Measurements from ENCODE around the gene ADGRV1.
"Not testable (repeated sequence)": the region's sequence is repeated elsewhere in the genome, so short reads cannot be mapped to it uniquely, and the experiment has no call there.

ADGRV1 gene

DNA sequence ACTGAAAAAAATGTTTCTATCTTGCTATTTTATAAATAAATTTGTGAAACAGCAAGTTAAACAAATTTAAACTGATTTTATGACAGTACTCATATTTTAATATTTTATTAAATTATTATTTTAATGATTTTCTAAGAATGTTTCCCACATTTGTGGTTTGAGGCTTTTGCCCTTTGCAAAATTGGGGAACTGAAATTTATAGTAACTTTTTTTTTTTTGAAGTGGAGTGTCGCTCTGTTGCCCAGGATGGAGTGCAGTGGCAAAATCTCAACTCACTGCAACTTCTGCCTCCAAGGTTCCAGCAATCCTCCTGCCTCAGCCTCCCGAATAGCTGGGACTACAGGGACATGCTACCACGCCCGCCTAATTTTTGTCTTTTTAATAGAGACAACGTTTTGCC is 7.2 kb upstream of the ADGRV1 start:
- DNase-seq (ENCODE audit: low spot score), result no peak

DNA sequence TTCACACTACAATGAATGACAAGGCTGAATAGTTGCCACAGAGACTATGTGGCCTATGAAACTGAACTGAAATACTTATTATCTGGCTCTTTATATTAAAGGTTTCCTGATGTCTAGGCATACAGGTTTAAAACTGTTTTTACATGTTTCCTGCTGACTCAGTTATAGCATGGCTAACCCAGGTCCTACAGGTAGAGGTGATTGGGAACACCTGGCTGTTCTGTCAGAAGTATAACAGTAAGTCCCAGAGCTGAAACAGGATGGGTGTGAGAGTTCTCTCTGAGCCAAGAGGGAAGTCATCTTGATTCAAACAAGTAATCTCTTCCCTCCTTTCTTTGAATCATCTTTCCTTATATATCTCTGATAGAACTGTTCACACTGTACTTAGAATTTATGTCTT is 4.9 kb upstream of the ADGRV1 start:
- DNase-seq (ENCODE audit: low spot score), result no peak

DNA sequence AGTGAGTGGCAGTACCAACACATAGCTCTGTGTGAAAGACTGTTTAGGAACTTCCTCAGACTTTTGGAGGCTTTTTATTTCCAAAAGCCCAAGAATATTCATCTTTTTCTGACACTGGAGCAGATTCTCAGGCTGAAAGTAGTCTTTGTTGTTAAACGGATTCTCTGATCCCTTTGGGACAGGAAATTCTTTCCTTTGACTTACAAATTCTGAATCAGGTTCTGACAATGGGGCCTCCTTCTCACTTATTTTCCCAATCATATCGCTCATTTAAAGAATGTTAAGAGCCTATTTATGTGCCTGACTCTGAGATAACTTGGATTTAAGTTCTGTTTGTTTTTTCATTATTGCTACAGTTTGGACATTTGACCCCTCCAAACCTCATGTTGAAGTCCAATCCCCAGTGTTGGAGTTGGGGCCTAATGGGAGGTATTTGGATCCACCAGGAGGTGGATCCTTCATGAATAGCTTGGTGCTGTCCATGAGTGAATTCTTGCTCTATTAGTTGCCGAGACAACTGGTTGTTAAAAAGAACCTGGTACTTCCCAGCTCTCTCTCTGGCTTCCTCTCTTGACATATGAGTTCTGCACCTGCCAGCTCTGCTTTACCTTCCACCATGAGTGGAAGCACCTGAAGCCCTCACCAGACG is 4.1 kb upstream of the ADGRV1 start:
- DNase-seq (ENCODE audit: low spot score), result no peak

DNA sequence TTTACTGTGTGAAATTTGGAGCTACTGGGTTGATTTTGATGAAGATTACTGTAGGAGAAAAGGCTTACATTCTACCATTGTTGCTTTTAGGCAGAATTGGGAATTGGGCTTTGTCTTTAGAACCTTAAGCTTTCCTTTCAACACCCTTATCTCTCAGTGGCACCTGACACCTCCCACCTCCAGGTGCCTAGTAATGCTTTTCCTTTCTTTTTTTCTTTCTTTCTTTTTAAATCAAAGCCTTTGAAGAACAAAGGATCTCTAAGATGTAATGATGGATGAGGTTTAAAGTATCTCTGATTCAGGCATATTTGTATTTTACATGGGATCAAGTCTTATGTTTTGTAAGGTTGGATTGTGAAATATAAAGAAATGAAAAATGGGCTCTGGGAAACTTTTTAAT is 2.9 kb upstream of the ADGRV1 start:
- no peak for DNase-seq (ENCODE audit: low spot score)

GRCh38 chr5:90557391-90557790 is 1.2 kb upstream of the ADGRV1 start:
- DNase-seq (ENCODE audit: low spot score), result no peak

- no peak for DNase-seq (ENCODE audit: low spot score)
Observed at GRCh38 chr5:90557871-90558270, 726 bp upstream of the ADGRV1 start.

GRCh38 chr5:90560771-90561170 is 2.2 kb downstream of the ADGRV1 start:
- DNase-seq (ENCODE audit: low spot score), result no peak

GRCh38 chr5:90561766-90562165 is 3.2 kb downstream of the ADGRV1 start:
- DNase-seq (ENCODE audit: low spot score), result no peak

- DNase-seq (ENCODE audit: low spot score), result no peak
Observed at GRCh38 chr5:90562341-90562740, 3.7 kb downstream of the ADGRV1 start.

DNA sequence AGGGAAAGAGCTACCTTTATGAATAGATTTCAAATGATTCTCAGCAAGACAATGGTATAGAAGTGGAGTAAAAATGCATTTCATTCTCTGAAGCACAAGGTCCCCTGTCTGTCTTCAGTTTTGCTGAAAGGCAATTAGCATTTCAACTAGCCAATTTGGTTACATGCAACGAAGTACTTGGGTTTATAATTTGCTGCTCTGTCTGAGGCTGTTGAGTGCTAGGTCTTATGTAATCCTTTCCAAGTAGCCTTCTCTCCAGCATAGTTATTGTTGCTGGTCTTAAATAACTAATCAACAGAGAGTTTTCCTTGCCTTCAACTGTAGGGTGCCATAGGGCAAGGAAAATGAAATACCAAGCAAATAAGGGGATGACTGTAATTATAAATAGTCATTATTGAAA is 4.5 kb downstream of the ADGRV1 start:
- no peak for DNase-seq (ENCODE audit: low spot score)

DNA sequence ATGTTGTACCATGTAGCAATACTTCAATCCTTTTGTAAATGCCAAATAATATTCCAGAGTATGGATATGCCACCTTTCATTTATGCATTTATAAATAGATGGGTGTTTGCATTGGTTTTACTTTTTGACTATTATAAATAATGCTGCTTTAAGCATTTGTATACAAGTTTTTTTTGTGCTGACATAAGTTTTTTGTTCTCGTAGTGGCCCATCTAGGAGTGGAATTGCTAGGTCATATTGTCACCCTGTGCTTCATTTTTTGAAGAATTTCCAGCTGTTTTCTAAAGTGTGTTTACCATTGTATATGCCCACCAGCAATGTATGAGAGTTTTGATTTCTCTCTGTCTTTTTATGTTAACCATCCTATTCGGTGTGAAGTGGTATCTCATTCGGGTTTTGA is 6.9 kb downstream of the ADGRV1 start:
- DNase-seq (ENCODE audit: low spot score), result no peak

DNA sequence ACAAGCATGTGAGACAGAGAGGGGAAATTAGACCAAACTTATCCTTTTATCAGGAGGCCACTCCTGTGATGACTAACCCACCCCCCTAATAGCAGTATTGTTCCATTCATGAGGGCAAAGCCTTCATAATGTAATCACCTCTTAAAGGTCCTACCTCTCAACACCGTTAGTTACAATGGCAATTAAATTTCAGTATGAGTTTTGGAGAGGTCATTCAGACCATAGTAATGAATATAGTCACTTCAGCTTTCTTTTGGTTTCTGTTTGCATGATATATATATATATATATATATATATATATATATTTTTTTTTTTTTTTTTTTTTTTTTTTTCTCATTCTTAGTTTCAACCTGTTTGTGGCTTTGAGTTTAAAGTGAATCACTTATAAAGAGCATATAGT is 10.5 kb downstream of the ADGRV1 start:
- DNase-seq (ENCODE audit: low spot score), result no peak

GRCh38 chr5:90570034-90570433 is 11.4 kb downstream of the ADGRV1 start:
- DNase-seq (ENCODE audit: low spot score), result no peak

- no peak for DNase-seq (ENCODE audit: low spot score)
Observed at GRCh38 chr5:90571147-90571773, 12.7 kb downstream of the ADGRV1 start.

- no peak for DNase-seq (ENCODE audit: low spot score)
Observed at GRCh38 chr5:90575712-90576111, 17.1 kb downstream of the ADGRV1 start.

- not testable (repeated sequence) for DNase-seq (ENCODE audit: low spot score)
Observed at GRCh38 chr5:90576566-90576965, 18.0 kb downstream of the ADGRV1 start.

- not testable (repeated sequence) for DNase-seq (ENCODE audit: low spot score)
Observed at GRCh38 chr5:90579905-90580304, 21.3 kb downstream of the ADGRV1 start.

DNA sequence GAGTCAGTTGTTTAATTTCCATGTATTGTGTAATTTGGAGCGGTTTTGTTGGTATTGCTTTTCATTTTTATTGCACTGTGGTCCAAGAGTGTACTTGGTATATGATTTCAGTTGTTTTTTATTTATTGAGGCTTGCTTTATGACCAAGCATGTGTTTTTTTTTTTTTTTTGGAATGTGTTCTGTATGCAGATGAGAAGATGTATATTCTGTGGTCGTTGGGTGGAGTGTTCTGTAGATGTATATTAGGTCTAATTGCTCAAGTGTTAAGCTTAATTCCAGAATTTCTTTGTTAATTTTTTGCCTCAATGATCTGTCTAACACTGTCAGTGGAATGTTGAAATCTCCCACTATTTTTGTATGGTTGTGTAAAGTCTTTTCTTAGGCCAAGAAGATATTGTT is 23.4 kb downstream of the ADGRV1 start:
- no peak for DNase-seq (ENCODE audit: low spot score)

GRCh38 chr5:90585337-90585986 is 26.9 kb downstream of the ADGRV1 start:
- DNase-seq (ENCODE audit: low spot score), result no peak

GRCh38 chr5:90586469-90586868 is 27.9 kb downstream of the ADGRV1 start:
- DNase-seq (ENCODE audit: low spot score), result no peak

- no peak for DNase-seq (ENCODE audit: low spot score)
Observed at GRCh38 chr5:90590170-90590569, 31.6 kb downstream of the ADGRV1 start.

- DNase-seq (ENCODE audit: low spot score), result not testable (repeated sequence)
Observed at GRCh38 chr5:90593083-90593482, 34.5 kb downstream of the ADGRV1 start.

GRCh38 chr5:90595766-90596165 is 37.2 kb downstream of the ADGRV1 start:
- not testable (repeated sequence) for DNase-seq (ENCODE audit: low spot score)

DNA sequence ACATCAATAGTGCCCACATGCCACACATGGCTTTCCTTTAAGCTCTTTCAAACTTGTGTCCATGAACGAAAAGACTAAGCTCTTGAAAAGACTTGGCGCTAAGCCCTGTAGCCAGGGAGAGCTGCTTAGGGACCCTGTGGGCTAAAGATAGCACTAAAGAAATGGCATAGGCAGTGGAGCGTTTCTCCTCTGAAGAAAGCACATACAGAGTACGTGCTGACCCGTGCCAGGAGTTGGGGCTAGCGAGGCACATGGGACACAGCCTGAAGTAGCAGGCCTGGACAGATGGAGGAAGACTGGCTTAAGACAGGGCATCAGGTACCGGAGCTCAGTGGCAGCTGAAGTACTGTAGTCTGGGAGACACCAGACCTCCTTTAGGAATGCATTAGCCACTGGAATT is 39.7 kb downstream of the ADGRV1 start:
- DNase-seq (ENCODE audit: low spot score), result no peak

All from activated CD4-positive, alpha-beta T cell treated with anti-CD3 and anti-CD28 coated beads, Interleukin-2, Interleukin-4, amounts not matched to agents 100 ng/mL and 50 ng/mL, durations not matched to agents 16 hours and 8 hours (primary cell).